Neural cell (in vitro differentiated cells): Measurements from ENCODE around the gene ATP13A2. TPM values are rescaled to one million over a fixed set of nuclear protein-coding genes. Genes with fewer than 3 reads are reported as not detected.

Source experiments
- H2AFZ ChIP-seq: fragments of 200-600, 300-800 bp; sonication (generic), shearing (Covaris generic); 2 replicates; pipeline ENCODE4 v1.6.0; 2014; ENCODE audit warnings: low read depth, mild to moderate bottlenecking, antibody characterized with exemption, low read length, moderate library complexity
- H3F3A ChIP-seq: fragments of 200-600 bp; shearing (Covaris generic); 2 replicates; pipeline ENCODE4 v1.6.1; 2016; ENCODE audit warnings: mild to moderate bottlenecking, moderate library complexity, mixed read lengths, antibody characterized with exemption, low read length; ENCODE audit not compliant: insufficient read depth, poor library complexity, severe bottlenecking
- H3K27ac ChIP-seq: fragments of 200-600, 300-800 bp; sonication (generic), shearing (Covaris generic); 2 replicates; pipeline ENCODE4 v1.5.1; 2014; ENCODE audit warnings: mild to moderate bottlenecking, low read length, moderate library complexity
- H3K27me3 ChIP-seq: fragments of 300-800, 200-600 bp; sonication (generic), shearing (Covaris generic); 2 replicates; pipeline ENCODE4 v1.6.0; 2014; ENCODE audit warnings: mild to moderate bottlenecking, low read depth, low read length, moderate library complexity; ENCODE audit not compliant: insufficient read depth
- H3K36me3 ChIP-seq: fragments of 300-800, 200-600 bp; sonication (generic), shearing (Covaris generic); 2 replicates; pipeline ENCODE4 v1.5.1; 2014; ENCODE audit warnings: mild to moderate bottlenecking, antibody characterized with exemption, low read length, moderate library complexity; ENCODE audit not compliant: insufficient read depth
- H3K4me2 ChIP-seq: fragments of 300-800, 200-600 bp; sonication (generic), shearing (Covaris generic); 2 replicates; pipeline ENCODE4 v1.6.0; 2014; ENCODE audit warnings: mild to moderate bottlenecking, low read length
- H3K4me3 ChIP-seq: fragments of 300-800, 200-600 bp; sonication (generic), shearing (Covaris generic); 2 replicates; pipeline ENCODE4 v1.5.1; 2014; ENCODE audit warnings: mild to moderate bottlenecking, low read length, moderate library complexity
- H3K79me2 ChIP-seq: fragments of 200-600 bp; shearing (Covaris generic); replicated peaks from 2 replicates; pipeline ENCODE4 v1.6.0; 2014; ENCODE audit warnings: mild to moderate bottlenecking, low read length, moderate library complexity; ENCODE audit not compliant: insufficient read depth
- H3K9ac ChIP-seq: fragments of 300-800, 200-600 bp; sonication (generic), shearing (Covaris generic); 2 replicates; pipeline ENCODE4 v1.6.1; 2016; ENCODE audit warnings: mild to moderate bottlenecking, low read length, mixed read lengths
- H3K9me2 ChIP-seq: fragments of 200-600 bp; shearing (Covaris generic); 2 replicates; pipeline ENCODE4 v1.6.1; 2016; ENCODE audit warnings: mild to moderate bottlenecking, low read length, mixed read lengths; ENCODE audit not compliant: insufficient read depth
- H3K9me3 ChIP-seq: fragments of 200-600, 300-800 bp; sonication (generic), shearing (Covaris generic); 2 replicates; pipeline ENCODE4 v1.6.1; 2016; ENCODE audit warnings: mild to moderate bottlenecking, mixed run types, low read length, moderate library complexity, mixed read lengths
- H4K20me1 ChIP-seq: fragments of 200-600 bp; shearing (Covaris generic); 2 replicates; pipeline ENCODE4 v1.6.1; 2016; ENCODE audit warnings: mild to moderate bottlenecking, mixed run types; ENCODE audit not compliant: insufficient read depth
- EP300 ChIP-seq: fragments of 450-650 bp; conservative IDR thresholded peaks from 2 replicates; pipeline ENCODE4 v1.6.1; 2014; ENCODE audit warnings: antibody characterized with exemption, mild to moderate bottlenecking, moderate library complexity; ENCODE audit not compliant: poor library complexity, severe bottlenecking
- EZH2 ChIP-seq: fragments of 200-600, 300-800 bp; shearing (Covaris generic), sonication (generic); IDR thresholded peaks from 2 replicates; pipeline ENCODE4 v1.6.1; 2014; ENCODE audit warnings: antibody characterized with exemption, low read length, borderline replicate concordance, mild to moderate bottlenecking; ENCODE audit not compliant: insufficient read depth, poor library complexity, severe bottlenecking
- MXI1 ChIP-seq: fragments of 450-650 bp; conservative IDR thresholded peaks from 2 replicates; pipeline ENCODE4 v1.6.1; 2014; ENCODE audit warnings: antibody characterized with exemption, mild to moderate bottlenecking; ENCODE audit not compliant: poor library complexity, severe bottlenecking
- POLR2AphosphoS5 ChIP-seq: IDR thresholded peaks from 2 replicates; pipeline ENCODE4 v1.6.1; 2012
- RAD21 ChIP-seq: fragments of 450-650 bp; conservative IDR thresholded peaks from 2 replicates; pipeline ENCODE4 v1.6.1; 2014; ENCODE audit warnings: antibody characterized with exemption, mild to moderate bottlenecking, moderate library complexity
- SMC3 ChIP-seq: fragments of 450-650 bp; conservative IDR thresholded peaks from 2 replicates; pipeline ENCODE4 v1.6.1; 2014; ENCODE audit warnings: antibody characterized with exemption, mild to moderate bottlenecking, moderate library complexity; ENCODE audit not compliant: poor library complexity
- TAF1 ChIP-seq: IDR thresholded peaks from 2 replicates; pipeline ENCODE4 v1.6.1; 2012; ENCODE audit warnings: low read depth
- polyA plus RNA-seq: library from polyadenylated mRNA; depleted of rRNA; stranded (reverse); fragments of >200 nt; gene quantifications from 2 replicates; pipeline ENCODE4 v1.2.3, GENCODE V29; 2014
- TF ChIP-seq, protein P1 (sequence below): fragments of 450-650 bp; IDR thresholded peaks from 2 replicates; pipeline ENCODE4 v1.5.1; 2014; ENCODE audit warnings: antibody characterized with exemption, mild to moderate bottlenecking, moderate library complexity; ENCODE audit not compliant: poor library complexity, severe bottlenecking
- TF ChIP-seq, protein P2 (sequence below): IDR thresholded peaks from 2 replicates; pipeline ENCODE4 v1.6.1; 2012; ENCODE audit warnings: borderline replicate concordance

ATP13A2 gene
- polyA plus RNA-seq, 1 donor from 2014 or later: 43.3 TPM

DNA sequence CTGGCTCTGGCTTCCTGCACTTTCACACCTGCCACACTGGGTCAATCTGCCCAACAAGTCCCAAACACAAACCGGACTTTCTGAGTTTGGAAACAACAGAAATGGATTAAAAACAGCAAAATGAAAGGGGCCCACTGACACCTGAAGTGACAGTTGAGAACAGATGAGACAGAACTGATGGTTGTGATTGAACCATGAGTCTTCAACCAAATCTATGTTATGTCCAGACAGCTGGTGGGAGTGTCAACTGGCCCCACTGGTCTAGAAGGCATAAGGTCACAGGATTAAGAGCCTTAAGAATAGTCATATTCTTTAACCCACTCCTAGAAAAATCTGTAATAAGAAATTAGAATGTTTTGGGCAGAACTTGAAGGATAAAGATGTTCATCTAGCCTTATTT is 13.0 kb upstream of the ATP13A2 start:
- no peaks in the 10 kb centered on the region for H3K9me2 ChIP-seq
- H3K27me3 ChIP-seq: no peaks in the 10 kb centered on the region
- H4K20me1 ChIP-seq: no peaks in the 10 kb centered on the region
- no peaks in the 10 kb centered on the region for H3F3A ChIP-seq
- H3K27ac ChIP-seq: no peak overlapping the region
- peaks cover 34% of the 10 kb centered on the region for H3K36me3 ChIP-seq
- no peak overlapping the region for H3K4me3 ChIP-seq
- H3K9me3 ChIP-seq: no peaks in the 10 kb centered on the region
- TF ChIP-seq TAF1 (no peak), RAD21 (no peak), POLR2AphosphoS5 (no peak), EZH2 (no peak), SMC3 (no peak), EP300 (no peak), MXI1 (no peak)
- TF ChIP-seq, protein P1, sequence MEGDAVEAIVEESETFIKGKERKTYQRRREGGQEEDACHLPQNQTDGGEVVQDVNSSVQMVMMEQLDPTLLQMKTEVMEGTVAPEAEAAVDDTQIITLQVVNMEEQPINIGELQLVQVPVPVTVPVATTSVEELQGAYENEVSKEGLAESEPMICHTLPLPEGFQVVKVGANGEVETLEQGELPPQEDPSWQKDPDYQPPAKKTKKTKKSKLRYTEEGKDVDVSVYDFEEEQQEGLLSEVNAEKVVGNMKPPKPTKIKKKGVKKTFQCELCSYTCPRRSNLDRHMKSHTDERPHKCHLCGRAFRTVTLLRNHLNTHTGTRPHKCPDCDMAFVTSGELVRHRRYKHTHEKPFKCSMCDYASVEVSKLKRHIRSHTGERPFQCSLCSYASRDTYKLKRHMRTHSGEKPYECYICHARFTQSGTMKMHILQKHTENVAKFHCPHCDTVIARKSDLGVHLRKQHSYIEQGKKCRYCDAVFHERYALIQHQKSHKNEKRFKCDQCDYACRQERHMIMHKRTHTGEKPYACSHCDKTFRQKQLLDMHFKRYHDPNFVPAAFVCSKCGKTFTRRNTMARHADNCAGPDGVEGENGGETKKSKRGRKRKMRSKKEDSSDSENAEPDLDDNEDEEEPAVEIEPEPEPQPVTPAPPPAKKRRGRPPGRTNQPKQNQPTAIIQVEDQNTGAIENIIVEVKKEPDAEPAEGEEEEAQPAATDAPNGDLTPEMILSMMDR: no peak
- no peak overlapping the region for H2AFZ ChIP-seq
- H3K4me2 ChIP-seq: no peak overlapping the region
- H3K9ac ChIP-seq: no peak overlapping the region
- H3K79me2 ChIP-seq: no peaks in the 10 kb centered on the region

DNA sequence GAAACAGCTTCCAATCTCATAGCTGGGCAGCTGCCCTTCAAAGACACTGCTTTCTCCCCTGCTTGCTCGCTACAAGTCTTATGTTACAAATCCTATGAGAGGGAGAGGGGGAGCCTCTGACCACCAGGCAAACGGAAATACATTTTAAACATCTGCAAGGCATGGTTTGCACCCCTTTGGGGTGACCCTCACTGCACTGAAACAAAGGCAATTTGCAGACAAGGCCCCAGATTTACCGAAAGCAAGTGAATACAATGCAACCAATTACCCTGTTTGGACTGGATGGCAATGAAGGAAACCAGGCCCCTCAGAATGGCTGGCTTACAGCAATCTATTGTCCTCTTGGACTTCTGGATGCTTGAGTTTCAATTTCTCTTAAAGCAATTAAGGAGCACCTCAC is 11.8 kb upstream of the ATP13A2 start:
- H3F3A ChIP-seq: no peaks in the 10 kb centered on the region

More for the DNA sequence above, 11.8 kb upstream of the ATP13A2 start:
- Histone ChIP-seq H4K20me1 (no peaks in the 10 kb centered on the region), H3K9ac (no peak overlapping the region), H3K9me2 (no peaks in the 10 kb centered on the region), H3K4me3 (no peak overlapping the region), H3K9me3 (no peaks in the 10 kb centered on the region), H3K27me3 (no peaks in the 10 kb centered on the region), H3K79me2 (no peaks in the 10 kb centered on the region), H3K4me2 (no peak overlapping the region), H2AFZ (no peak overlapping the region), H3K27ac (no peak overlapping the region), H3K36me3 (peaks cover 39% of the 10 kb centered on the region)
- TF ChIP-seq SMC3 (no peak), POLR2AphosphoS5 (no peak), EP300 (no peak), MXI1 (no peak), TAF1 (no peak), RAD21 (no peak)
- TF ChIP-seq, protein P2, sequence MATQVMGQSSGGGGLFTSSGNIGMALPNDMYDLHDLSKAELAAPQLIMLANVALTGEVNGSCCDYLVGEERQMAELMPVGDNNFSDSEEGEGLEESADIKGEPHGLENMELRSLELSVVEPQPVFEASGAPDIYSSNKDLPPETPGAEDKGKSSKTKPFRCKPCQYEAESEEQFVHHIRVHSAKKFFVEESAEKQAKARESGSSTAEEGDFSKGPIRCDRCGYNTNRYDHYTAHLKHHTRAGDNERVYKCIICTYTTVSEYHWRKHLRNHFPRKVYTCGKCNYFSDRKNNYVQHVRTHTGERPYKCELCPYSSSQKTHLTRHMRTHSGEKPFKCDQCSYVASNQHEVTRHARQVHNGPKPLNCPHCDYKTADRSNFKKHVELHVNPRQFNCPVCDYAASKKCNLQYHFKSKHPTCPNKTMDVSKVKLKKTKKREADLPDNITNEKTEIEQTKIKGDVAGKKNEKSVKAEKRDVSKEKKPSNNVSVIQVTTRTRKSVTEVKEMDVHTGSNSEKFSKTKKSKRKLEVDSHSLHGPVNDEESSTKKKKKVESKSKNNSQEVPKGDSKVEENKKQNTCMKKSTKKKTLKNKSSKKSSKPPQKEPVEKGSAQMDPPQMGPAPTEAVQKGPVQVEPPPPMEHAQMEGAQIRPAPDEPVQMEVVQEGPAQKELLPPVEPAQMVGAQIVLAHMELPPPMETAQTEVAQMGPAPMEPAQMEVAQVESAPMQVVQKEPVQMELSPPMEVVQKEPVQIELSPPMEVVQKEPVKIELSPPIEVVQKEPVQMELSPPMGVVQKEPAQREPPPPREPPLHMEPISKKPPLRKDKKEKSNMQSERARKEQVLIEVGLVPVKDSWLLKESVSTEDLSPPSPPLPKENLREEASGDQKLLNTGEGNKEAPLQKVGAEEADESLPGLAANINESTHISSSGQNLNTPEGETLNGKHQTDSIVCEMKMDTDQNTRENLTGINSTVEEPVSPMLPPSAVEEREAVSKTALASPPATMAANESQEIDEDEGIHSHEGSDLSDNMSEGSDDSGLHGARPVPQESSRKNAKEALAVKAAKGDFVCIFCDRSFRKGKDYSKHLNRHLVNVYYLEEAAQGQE: no peak
- TF ChIP-seq, protein P1: no peak
